Stimulated activated CD4-positive, alpha-beta T cell treated with anti-CD3 and anti-CD28 coated beads, Interleukin-1b, Interleukin-23, amount 100 ng/mL, for 4 hours (primary cell): Measurements from ENCODE around the gene RNU1-2.
"Not testable (repeated sequence)": the region's sequence is repeated elsewhere in the genome, so short reads cannot be mapped to it uniquely, and the experiment has no call there.

Experiments
- DNase-seq, 2 donors: peaks; one replicate each; pipeline ENCODE4 v3.0.0-alpha.2; 2020; ENCODE audit warnings: low read depth in 2 of 2

Gene RNU1-2

DNA sequence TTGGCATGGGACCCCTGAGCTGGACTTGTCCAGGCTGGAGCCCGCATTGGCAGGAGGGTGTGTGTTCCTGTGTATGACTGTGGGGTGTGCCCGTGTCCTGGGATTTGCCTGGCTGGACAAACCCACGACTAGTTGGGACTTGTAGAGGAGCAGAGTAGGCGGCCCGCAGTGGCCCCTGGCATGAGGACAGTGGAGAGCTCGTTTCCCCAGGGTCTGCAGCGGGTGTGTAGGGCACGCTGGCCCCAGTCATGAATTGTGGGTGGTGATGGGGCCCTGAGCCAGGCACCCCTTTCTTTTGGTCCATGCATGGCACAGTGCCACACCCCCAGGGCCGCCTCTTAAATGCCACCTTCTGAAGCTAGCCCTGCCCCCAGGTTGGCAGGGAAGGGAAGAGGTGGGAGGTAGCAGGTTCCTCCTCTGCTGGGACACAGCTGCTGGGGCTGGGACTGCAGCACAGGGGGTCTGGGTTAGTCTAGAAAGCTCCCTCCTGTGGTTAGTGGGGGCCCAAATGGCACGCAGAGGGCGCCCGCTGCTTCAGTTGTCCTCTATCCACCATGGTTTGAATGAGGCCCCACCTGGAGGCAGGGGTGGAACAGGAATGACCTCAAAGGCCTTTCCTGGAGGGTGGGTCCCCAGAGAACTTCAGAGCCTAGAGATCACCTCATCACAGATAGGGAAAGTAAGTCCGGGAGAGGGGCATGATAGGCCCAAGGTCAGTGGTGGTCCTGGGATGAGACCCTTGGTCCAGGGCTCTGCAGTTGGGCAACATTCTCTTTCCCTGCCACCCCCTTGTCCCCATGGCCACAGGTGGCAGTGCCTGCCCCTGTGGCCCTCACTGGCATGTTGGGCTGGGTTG is 30.1 kb downstream of the RNU1-2 start:
- DNase-seq: no peak

DNA sequence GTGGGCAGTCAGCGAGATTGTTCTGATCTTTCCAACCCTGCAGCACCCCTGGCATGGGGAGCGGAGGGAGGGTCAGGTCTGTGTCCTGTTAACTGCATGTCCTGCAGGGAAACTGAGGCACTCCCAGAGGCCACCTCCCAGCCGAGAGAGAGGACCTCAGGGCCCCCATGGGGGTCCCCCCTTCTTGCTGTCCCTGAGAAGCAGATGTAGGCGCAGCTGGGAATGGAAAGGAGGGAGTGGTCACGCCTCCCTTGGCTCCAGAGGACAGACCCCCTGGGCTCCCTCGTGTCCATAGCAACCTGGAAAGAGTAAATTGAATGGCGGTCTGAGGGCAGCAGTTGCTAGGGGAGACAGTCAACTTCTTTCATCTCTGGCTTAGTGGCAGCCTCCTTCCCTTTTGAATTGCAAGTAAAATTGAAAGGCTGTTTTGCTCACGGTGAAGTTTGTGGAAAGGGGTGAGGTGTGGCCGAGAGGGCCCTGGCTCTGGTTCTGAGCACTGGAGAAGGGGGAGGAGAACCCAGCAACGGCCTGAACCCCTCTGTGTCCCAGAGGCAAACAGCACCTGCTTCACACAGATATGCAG is 30.8 kb downstream of the RNU1-2 start:
- DNase-seq: no peak

DNA sequence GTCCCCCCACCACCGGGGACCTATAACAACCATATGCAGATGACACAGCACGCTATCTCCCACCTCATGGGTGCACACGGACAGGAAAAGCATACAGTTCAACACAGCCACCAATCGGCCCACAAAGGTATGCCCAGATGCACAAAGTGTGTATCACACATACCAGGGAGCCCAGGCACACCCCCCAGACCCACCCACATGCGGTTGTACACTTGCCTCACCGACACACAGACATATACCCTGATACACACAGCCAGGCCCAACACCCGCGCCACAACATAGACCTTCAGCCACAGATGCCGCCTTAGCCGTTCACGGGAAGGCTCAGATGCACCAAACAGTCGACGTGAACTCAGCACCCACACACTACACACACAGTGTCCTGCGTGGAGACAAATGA is 31.5 kb downstream of the RNU1-2 start:
- no peak for DNase-seq

DNA sequence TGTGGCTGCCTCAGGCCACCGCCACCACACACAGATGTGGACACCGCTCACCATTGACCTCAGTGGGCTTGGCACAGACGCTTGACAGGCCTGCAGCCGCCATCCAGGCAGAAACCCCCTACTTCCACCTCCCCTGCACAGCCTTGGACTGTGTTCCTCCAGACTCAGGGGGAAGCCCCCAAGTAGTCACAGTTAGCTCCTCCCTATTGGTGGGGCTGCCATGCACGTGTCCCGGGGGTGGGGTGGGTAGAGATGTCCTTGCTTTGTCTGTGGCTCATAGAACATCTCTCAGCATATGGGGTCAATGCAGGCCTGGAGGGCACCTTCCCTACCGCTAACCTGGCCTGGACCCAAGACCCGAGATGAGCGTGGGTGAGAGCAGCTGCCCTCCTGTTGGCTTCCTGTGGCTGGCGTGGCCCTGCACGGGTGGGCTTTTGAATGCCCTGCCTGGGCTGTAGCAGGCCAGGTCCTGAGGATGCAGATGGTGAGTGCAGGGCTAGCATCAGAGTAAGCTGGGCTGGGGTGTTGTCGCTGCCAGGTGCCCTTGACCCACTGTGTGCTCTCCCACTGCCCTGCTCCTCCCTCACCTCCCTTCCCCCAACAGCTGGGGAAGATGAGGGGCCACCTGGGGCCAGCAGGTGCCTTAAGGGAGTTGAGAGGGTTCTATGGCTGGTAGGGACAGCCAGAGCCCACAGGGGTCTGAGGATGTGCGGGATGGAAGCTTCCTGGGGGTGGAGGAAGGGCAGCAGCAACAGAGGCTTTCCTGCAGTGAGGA is 32.1 kb downstream of the RNU1-2 start:
- no peak for DNase-seq

DNA sequence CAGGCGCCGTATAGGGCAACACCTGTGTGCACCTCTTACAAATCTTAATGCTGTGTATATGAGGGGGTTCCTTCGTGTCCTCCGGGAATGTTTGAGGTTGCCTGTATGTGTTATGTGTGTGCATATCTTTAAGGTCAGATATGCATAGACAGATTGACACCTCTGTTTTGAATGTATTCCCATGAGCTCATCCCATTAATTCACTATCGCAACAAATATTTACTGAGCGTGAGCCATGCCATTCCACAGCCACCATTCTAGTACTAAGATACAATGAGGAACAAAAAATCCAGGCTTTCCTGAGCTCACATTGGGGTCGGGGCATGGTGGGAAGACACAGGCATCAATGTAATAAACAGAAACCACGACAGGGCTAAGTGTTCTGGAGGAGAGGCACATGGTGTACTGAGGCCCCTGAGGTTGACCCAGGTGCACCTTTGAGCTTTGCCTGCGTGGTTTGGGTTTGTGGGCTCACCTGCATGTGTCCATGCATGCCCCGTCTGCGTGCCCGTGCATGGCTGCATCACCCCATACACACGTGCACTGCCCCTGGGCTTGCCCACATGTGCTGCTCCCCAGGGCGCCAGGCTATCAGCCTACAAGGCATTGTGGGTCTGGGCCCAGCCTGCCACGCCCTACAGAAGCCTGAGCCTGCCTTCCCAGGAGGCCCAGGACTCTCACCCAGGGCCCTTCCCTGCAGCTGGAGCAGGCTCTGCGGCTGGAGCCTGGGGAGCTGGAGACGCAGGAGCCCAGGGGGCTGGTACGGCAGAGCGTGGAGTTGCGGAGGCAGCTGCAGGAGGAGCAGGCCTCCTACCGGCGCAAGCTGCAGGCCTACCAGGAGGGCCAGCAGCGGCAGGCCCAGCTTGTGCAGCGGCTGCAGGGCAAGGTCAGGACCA is 33.6 kb downstream of the RNU1-2 start:
- not testable (repeated sequence) for DNase-seq

DNA sequence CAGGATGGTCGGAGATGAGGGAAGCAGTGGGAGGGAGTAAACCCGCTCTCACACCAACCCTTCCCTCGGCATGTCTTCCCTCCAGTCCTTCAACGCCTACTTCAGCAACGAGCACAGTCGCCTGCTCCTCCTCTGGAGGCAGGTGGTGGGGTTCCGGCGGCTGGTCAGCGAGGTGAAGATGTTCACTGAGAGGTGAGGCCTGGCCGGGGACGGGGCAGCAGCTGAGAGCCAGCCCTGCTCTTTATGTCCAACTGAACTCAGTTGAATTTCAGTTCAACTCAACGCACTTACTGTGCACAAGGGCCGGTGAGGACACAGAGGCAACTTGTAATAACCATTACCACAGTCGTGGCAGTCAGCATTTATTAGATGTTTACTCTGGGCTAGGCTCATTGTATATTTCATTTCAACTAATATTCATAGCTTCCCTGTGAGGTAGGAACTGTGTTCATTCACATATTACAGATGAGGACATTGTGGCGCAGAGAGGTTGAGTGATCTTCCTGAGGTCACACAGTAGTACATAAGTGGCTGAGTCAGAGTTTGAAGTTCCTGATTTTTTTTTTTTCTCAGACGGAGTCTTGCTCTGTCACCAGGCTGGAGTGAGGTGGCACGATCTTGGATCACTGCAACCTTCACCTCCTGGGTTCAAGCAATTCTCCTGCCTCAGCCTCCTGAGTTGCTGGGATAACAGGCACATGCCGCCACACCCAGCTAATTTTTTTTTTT is 35.6 kb downstream of the RNU1-2 start:
- DNase-seq: not testable (repeated sequence)

DNA sequence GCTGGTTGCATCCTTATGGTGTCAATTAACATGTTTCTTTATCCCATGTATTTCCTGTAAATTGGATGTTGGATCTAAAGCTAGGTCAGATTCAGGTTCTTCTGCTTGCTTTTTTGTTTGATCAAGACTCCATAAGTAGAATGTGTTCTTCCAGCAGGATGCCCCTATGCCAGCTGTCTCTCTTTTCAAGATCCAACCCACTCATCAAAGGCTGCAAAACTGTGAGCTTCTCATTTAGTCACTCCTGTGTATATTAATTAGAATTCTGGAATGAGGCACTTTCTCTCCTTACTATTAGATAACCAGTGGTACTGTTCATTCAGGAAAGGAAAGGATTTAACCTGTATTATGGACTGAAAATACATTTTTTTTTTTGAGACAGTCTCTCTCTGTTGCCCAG is 38.2 kb downstream of the RNU1-2 start:
- DNase-seq: not testable (repeated sequence)

DNA sequence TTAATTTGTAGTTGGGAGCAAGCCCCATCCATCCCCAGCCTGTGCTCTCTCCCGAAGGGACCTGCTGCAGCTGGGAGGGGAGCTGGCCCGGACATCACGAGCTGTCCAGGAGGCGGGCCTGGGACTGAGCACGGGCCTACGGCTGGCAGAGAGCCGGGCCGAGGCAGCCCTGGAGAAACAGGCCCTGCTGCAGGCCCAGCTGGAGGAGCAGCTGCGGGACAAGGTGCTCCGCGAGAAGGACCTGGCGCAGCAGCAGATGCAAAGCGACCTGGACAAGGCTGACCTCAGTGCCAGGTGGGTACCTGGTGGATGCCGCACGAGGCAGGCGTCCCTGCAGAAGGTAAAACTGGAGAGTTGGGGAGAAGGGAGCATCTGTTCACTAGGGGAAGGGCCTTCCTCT is 40.8 kb downstream of the RNU1-2 start:
- DNase-seq: not testable (repeated sequence)

DNA sequence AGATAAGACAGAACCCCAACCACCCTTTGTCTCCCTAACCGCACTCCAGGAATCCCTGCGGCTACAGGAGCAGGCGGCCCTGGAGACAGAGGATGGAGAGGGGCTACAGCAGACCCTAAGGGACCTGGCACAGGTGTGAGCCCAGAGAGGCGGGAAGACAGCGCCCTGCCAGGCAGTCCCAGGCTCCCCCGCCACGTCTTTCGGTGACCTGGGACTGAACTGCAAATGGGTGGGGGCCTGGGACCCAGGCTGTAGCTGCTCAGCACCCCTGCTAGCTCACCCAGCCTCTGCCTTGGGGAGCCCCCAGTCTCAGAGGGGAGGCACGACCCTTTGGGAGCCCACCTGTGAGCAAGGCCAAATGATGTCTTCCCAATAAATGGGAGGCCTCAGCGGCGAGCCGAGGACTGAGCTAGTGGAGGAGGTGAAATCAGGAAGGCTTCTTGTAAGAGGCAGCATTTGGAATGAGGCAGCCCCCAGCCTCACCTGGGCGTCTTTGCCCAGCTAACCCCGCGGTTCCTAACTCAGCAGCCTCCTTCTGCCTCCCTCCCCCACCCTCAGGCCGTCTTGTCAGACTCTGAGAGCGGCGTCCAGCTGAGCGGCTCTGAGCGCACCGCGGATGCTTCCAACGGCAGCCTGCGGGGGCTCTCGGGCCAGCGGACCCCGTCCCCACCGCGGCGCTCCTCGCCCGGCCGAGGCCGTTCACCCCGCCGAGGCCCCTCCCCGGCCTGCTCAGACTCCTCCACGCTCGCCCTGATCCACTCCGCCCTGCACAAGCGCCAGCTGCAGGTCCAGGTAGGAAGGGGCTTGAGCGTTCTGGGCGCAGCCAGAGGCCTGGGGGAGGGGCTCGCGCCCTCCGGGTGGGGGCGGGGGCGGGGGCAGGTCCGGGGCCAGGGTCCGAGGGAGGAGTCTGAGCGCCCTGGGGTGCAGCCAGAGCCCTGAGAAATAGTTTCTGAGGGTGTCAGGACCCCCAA is 42.9 kb downstream of the RNU1-2 start:
- no peak for DNase-seq

DNA sequence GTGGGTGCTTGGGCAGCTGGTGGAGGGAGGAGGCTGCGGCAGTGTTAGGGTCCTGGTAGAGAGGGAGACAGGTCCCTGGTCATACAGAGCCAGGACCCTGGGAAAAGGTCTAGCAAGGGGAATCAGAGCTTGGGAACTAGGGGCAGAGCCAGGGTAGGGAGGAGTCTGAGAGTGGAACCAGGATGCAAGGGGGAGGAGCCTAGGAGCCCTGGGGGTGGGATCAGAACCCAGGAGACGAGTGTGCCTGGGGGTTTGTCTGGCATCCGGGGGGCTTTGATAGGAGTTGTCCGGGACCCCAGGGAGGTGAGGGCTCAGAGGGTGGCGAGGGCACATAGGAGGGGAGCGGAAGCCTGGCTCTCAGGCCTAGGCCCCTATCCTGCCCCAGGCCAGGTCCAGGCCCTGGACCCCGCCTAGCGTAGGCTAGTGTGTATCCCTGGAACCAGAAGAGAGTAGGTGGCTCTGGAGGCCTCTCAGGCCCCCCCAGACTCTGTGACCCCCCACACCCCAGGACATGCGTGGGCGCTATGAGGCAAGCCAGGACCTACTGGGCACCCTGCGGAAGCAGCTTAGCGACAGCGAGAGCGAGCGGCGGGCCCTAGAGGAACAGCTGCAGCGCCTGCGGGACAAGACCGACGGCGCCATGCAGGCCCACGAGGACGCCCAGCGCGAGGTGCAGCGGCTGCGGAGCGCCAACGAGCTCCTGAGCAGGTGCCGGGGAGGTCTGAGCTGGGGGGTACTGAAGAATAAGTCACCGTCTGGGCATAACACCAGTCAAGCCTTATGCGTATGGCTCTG is 43.8 kb downstream of the RNU1-2 start:
- DNase-seq: not testable (repeated sequence)

DNA sequence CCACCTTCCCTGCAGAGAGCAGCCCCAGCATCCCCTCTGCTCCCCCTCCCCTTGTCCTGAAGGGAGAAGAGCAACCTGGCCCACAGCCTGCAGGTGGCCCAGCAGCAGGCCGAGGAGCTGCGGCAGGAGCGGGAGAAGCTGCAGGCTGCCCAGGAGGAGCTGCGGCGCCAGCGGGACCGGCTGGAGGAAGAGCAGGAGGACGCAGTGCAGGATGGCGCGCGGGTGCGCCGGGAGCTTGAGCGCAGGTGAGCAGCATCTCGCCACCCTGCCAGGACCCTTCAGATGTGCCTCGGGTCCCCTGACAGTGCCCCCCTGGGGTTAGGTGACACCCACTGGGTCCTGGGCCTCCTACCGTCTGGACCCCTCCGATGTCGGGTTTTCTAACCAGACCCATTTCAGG is 48.3 kb downstream of the RNU1-2 start:
- no peak for DNase-seq

DNA sequence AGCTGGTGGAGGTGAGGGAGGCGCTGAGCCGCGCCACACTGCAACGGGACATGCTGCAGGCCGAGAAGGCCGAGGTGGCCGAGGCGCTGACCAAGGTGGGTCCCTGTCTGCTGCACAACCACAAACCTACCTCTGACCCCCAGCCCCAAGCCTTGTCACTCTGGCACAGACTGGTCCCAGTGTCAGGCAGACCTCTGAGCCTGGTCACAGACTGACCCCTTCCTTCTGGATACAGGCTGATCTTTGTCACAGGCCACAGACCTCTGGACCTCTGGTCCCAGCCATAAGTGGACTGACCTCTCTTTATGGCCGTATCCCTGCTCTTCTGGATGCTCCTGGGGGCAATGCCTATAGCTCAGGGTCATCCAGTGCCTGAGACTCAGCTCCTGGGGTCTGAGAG is 49.7 kb downstream of the RNU1-2 start:
- DNase-seq: not testable (repeated sequence)
